Measurements from ENCODE around the gene SERPING1.

The SERPING1 gene

GRCh38 chr11:57597916-57598830 is 688 bp downstream of the SERPING1 start:
- peak; percentile 26 for DNase-seq

- DNase-seq = no peak
Observed at GRCh38 chr11:57598831-57599155, 1.3 kb downstream of the SERPING1 start.

GRCh38 chr11:57599381-57599780 is 1.9 kb downstream of the SERPING1 start:
- no peak for DNase-seq

- no peak for DNase-seq
Observed at GRCh38 chr11:57601297-57601696, 3.8 kb downstream of the SERPING1 start.

GRCh38 chr11:57604296-57605027 is 7.0 kb downstream of the SERPING1 start:
- no peak for DNase-seq

GRCh38 chr11:57605028-57605420 is 7.5 kb downstream of the SERPING1 start:
- no peak for DNase-seq

- DNase-seq = no peak
Observed at GRCh38 chr11:57610170-57610569, 12.7 kb downstream of the SERPING1 start.

- DNase-seq = no peak
Observed at GRCh38 chr11:57614234-57614772, 16.8 kb downstream of the SERPING1 start.

- no peak for DNase-seq
Observed at GRCh38 chr11:57615308-57615707, 17.8 kb downstream of the SERPING1 start.

- no peak for DNase-seq
Observed at GRCh38 chr11:57616595-57616994, 19.1 kb downstream of the SERPING1 start.

- no peak for DNase-seq
Observed at GRCh38 chr11:57618438-57618837, 21.0 kb downstream of the SERPING1 start.

- no peak for DNase-seq
Observed at GRCh38 chr11:57619331-57619730, 21.8 kb downstream of the SERPING1 start.

GRCh38 chr11:57620467-57620866 is 23.0 kb downstream of the SERPING1 start:
- DNase-seq = peak; percentile 1

GRCh38 chr11:57622263-57622662 is 24.8 kb downstream of the SERPING1 start:
- DNase-seq = no peak

GRCh38 chr11:57624864-57625263 is 27.4 kb downstream of the SERPING1 start:
- DNase-seq = no peak

- no peak for DNase-seq
Observed at GRCh38 chr11:57626895-57627294, 29.4 kb downstream of the SERPING1 start.

GRCh38 chr11:57630171-57630570 is 32.7 kb downstream of the SERPING1 start:
- no peak for DNase-seq

GRCh38 chr11:57632116-57632515 is 34.6 kb downstream of the SERPING1 start:
- DNase-seq = no peak

GRCh38 chr11:57633394-57634070 is 36.0 kb downstream of the SERPING1 start:
- DNase-seq = no peak

GRCh38 chr11:57634311-57634710 is 36.8 kb downstream of the SERPING1 start:
- DNase-seq = no peak

- no peak for DNase-seq
Observed at GRCh38 chr11:57635246-57635645, 37.8 kb downstream of the SERPING1 start.

- DNase-seq = no peak
Observed at GRCh38 chr11:57637626-57638004, 40.1 kb downstream of the SERPING1 start.

- DNase-seq = peak; percentile 23
Observed at GRCh38 chr11:57638005-57638781, 40.7 kb downstream of the SERPING1 start.
